CD14-positive monocyte (primary cell): Measurements from ENCODE around the gene TRPM5. TPM values are rescaled to one million over a fixed set of nuclear protein-coding genes. Genes with fewer than 3 reads are reported as not detected.

Experiments
- DNase-seq, 3 donors: peaks; one replicate each; pipeline ENCODE4 v3.0.0-alpha.2; 2011 to 2022
- H2AFZ ChIP-seq: 2 replicates; pipeline ENCODE4 v1.6.0; 2012; ENCODE audit warnings: mild to moderate bottlenecking, low read depth, low read length, inconsistent platforms; ENCODE audit not compliant: insufficient read depth, poor library complexity, severe bottlenecking
- H3K27ac ChIP-seq, 2 donors: 1 replicate in 1 of 2; 2 replicates in 1 of 2; pipeline ENCODE4 v1.5.1; 2012 to 2013; ENCODE audit warnings: low read length in 2 of 2, control low read depth in 1 of 2, inconsistent platforms in 1 of 2, low read depth in 1 of 2, mild to moderate bottlenecking in 1 of 2
- H3K27me3 ChIP-seq, 2 donors: one replicate each; pipeline versions ENCODE4 v1.6.0 to v1.6.1; 2011 to 2013; ENCODE audit warnings: low read length in 2 of 2; ENCODE audit not compliant: control insufficient read depth in 2 of 2, insufficient read depth in 2 of 2
- H3K36me3 ChIP-seq, 2 donors: replicated peaks in 1 of 2; 1 replicate in 1 of 2; 2 replicates in 1 of 2; pipeline versions ENCODE4 v1.5.1 to v1.6.1; 2012 to 2013; ENCODE audit warnings: low read length in 2 of 2, control low read depth in 1 of 2, inconsistent platforms in 1 of 2, mild to moderate bottlenecking in 1 of 2; ENCODE audit not compliant: insufficient read depth in 2 of 2, control insufficient read depth in 1 of 2
- H3K4me1 ChIP-seq, 2 donors: 1 replicate in 1 of 2; 2 replicates in 1 of 2; pipeline versions ENCODE4 v1.5.1 to v1.6.1; 2012 to 2013; ENCODE audit warnings: low read length in 2 of 2, control low read depth in 1 of 2, inconsistent platforms in 1 of 2, mild to moderate bottlenecking in 1 of 2, moderate library complexity in 1 of 2; ENCODE audit not compliant: insufficient read depth in 2 of 2, control insufficient read depth in 1 of 2
- H3K4me2 ChIP-seq: replicated peaks from 2 replicates; pipeline ENCODE3; 2012; ENCODE audit warnings: low read length, moderate library complexity, mild to moderate bottlenecking; ENCODE audit not compliant: poor library complexity, severe bottlenecking; ENCODE audit errors: extremely low read depth
- H3K4me3 ChIP-seq, 3 experiments: fragments of 200-600 bp in 1 of 3; sonication (generic) in 1 of 3; replicated peaks in 1 of 3; 1 replicate in 2 of 3; 2 replicates in 1 of 3; pipeline ENCODE4 v1.5.1; 2011 to 2013; ENCODE audit warnings: low read length in 3 of 3, mild to moderate bottlenecking in 3 of 3, control low read depth in 2 of 3, low read depth in 2 of 3, inconsistent platforms in 1 of 3, moderate library complexity in 1 of 3
- H3K79me2 ChIP-seq: 2 replicates; pipeline ENCODE4 v1.6.0; 2012; ENCODE audit warnings: mild to moderate bottlenecking, control low read depth, inconsistent platforms, low read length, moderate library complexity; ENCODE audit not compliant: insufficient read depth
- H3K9ac ChIP-seq: 2 replicates; pipeline ENCODE4 v1.6.0; 2017; ENCODE audit warnings: low read length, mild to moderate bottlenecking; ENCODE audit not compliant: insufficient read depth, poor library complexity, severe bottlenecking
- H3K9me3 ChIP-seq, 2 donors: replicated peaks in 1 of 2; 1 replicate in 1 of 2; 2 replicates in 1 of 2; pipeline versions ENCODE4 v1.5.1 to v1.6.1; 2012 to 2013; ENCODE audit warnings: low read length in 2 of 2, control low read depth in 1 of 2; ENCODE audit not compliant: control insufficient read depth in 1 of 2, insufficient read depth in 1 of 2
- H4K20me1 ChIP-seq: 2 replicates; pipeline ENCODE4 v1.6.0; 2012; ENCODE audit warnings: mild to moderate bottlenecking, low read length, control low read depth, moderate library complexity; ENCODE audit not compliant: insufficient read depth
- H3K27ac Mint-ChIP-seq, 7 donors: one replicate each; pipeline ENCODE4 v1.8.0; 2020; ENCODE audit warnings: mild to moderate bottlenecking in 7 of 7, mixed read lengths in 7 of 7, moderate library complexity in 6 of 7, inconsistent platforms in 2 of 7
- H3K27me3 Mint-ChIP-seq, 3 donors: one replicate each; pipeline ENCODE4 v1.8.0; 2021 to 2022; ENCODE audit warnings: low read depth in 3 of 3, mild to moderate bottlenecking in 3 of 3, mixed read lengths in 3 of 3, moderate library complexity in 3 of 3, inconsistent platforms in 1 of 3
- H3K36me3 Mint-ChIP-seq, 2 donors: one replicate each; pipeline ENCODE4 v1.8.0; 2020; ENCODE audit warnings: mixed read lengths in 2 of 2, inconsistent platforms in 1 of 2, mild to moderate bottlenecking in 1 of 2
- H3K4me1 Mint-ChIP-seq: one replicate; pipeline ENCODE4 v1.8.0; 2020; ENCODE audit warnings: mild to moderate bottlenecking, mixed read lengths
- H3K4me3 Mint-ChIP-seq, 2 donors: one replicate each; pipeline ENCODE4 v1.8.0; 2020; ENCODE audit warnings: mild to moderate bottlenecking in 2 of 2, mixed read lengths in 2 of 2, moderate library complexity in 1 of 2
- H3K9me3 Mint-ChIP-seq, 7 donors: one replicate each; pipeline ENCODE4 v1.8.0; 2020 to 2022; ENCODE audit warnings: mixed read lengths in 7 of 7, mild to moderate bottlenecking in 6 of 7, moderate library complexity in 6 of 7, inconsistent platforms in 2 of 7
- WGBS: methylation state at CpG from one replicate; pipeline ENCODE4 v1.1.5; 2013; ENCODE audit warnings: missing lambda C conversion rate; ENCODE audit not compliant: insufficient coverage; 5-methylcytosine and 5-hydroxymethylcytosine counted together
- intact Hi-C, 2 donors: fragments of 100-400 bp; cut with micrococcal nuclease; formaldehyde crosslinking; loops; one replicate each; pipeline versions ENCODE4 v1.15.0 to v1.15.1; 2023
- polyA plus RNA-seq, 3 donors: library from polyadenylated mRNA; depleted of rRNA in 1 of 3; unstranded in 2 of 3; stranded (reverse) in 1 of 3; fragments of 300-500 nt in 2 of 3; fragments of >200 nt in 1 of 3; fragmentation: Illumina TruSeq in 2 of 3; gene quantifications; 1 replicate in 2 of 3; 2 replicates in 1 of 3; pipeline ENCODE4 v1.2.3, GENCODE V29; 2012 to 2021
- TF ChIP-seq, protein P1 (sequence below): fragments of 200-600 bp; IDR thresholded peaks from one replicate; pipeline ENCODE4 v1.8.0; 2022; ENCODE audit warnings: antibody characterized with exemption, mild to moderate bottlenecking

TRPM5 gene
- polyA plus RNA-seq, 3 donors: 0.03 TPM; not detected in 2

DNA sequence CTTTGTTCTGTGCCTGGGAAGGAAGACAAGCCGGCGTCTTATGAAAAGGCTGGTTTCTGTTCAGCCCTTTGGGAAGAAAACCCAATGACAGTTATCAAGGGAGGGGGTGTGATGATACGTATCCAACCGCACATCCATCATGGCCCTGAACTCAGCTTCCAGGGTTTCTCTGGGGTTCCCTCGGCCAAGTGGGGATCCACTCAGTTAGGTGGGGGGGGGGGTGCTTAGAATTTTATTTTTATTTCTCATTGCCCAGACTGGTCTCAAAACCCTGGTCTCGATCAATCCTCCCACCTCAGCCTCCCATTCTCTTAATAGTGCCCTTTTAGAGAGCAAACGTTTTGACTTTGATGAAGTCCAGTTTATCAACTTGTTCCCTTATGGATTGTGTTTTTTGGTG lies 26.2 kb upstream of the TRPM5 start:
- H3K9ac ChIP-seq: no peak overlapping the region
- peaks cover 6 to 14% (median 11%) of the 10 kb centered on the region in 3 donors for H3K27me3 Mint-ChIP-seq
- H3K79me2 ChIP-seq: peaks cover 77% of the 10 kb centered on the region
- H3K4me3 Mint-ChIP-seq: no peak overlapping the region
- no peak overlapping the region for H3K4me2 ChIP-seq
- no peak overlapping the region for H3K27ac ChIP-seq
- no peak overlapping the region for H3K4me3 ChIP-seq
- H4K20me1 ChIP-seq: peaks cover 100% of the 10 kb centered on the region
- peaks cover 0 to 3% of the 10 kb centered on the region in 2 donors for H3K36me3 ChIP-seq
- H2AFZ ChIP-seq: no peak overlapping the region
- intact Hi-C loops: no loop called here
- H3K36me3 Mint-ChIP-seq: peaks cover 29 to 36% of the 10 kb centered on the region in 2 donors
- TF ChIP-seq, protein P1, sequence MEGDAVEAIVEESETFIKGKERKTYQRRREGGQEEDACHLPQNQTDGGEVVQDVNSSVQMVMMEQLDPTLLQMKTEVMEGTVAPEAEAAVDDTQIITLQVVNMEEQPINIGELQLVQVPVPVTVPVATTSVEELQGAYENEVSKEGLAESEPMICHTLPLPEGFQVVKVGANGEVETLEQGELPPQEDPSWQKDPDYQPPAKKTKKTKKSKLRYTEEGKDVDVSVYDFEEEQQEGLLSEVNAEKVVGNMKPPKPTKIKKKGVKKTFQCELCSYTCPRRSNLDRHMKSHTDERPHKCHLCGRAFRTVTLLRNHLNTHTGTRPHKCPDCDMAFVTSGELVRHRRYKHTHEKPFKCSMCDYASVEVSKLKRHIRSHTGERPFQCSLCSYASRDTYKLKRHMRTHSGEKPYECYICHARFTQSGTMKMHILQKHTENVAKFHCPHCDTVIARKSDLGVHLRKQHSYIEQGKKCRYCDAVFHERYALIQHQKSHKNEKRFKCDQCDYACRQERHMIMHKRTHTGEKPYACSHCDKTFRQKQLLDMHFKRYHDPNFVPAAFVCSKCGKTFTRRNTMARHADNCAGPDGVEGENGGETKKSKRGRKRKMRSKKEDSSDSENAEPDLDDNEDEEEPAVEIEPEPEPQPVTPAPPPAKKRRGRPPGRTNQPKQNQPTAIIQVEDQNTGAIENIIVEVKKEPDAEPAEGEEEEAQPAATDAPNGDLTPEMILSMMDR: no peak
- 82% methylated on average over 2 of the region's 7 CpGs for WGBS
- H3K9me3 Mint-ChIP-seq: peaks cover 0 to 6% (median 3%) of the 10 kb centered on the region in 7 donors
- H3K27ac Mint-ChIP-seq: peak overlapping the region in 1 of 7 donors; percentile 13
- peaks cover 33 to 42% of the 10 kb centered on the region in 2 donors for H3K4me1 ChIP-seq
- no peak for DNase-seq
- peaks cover 53% of the 10 kb centered on the region for H3K4me1 Mint-ChIP-seq
- no peaks in the 10 kb centered on the region for H3K27me3 ChIP-seq
- H3K9me3 ChIP-seq: no peaks in the 10 kb centered on the region

GRCh38 chr11:2468363-2469235 lies 24.3 kb upstream of the TRPM5 start:
- DNase-seq: no peak
- Mint-ChIP-seq H3K36me3 (peaks cover 25 to 27% of the 10 kb centered on the region in 2 donors), H3K27ac (peak overlapping the region in 4 of 7 donors; percentile 3 to 59 (median 34)), H3K4me3 (no peak overlapping the region), H3K9me3 (peaks cover 0 to 6% (median 3%) of the 10 kb centered on the region in 7 donors), H3K4me1 (peaks cover 41% of the 10 kb centered on the region), H3K27me3 (peaks cover 3 to 14% (median 13%) of the 10 kb centered on the region in 3 donors)
- Histone ChIP-seq H3K36me3 (peaks cover 0 to 2% of the 10 kb centered on the region in 2 donors), H3K27me3 (no peaks in the 10 kb centered on the region), H3K4me2 (no peak overlapping the region), H3K4me1 (peaks cover 33 to 34% of the 10 kb centered on the region in 2 donors), H3K9me3 (no peaks in the 10 kb centered on the region), H4K20me1 (peaks cover 100% of the 10 kb centered on the region), H3K4me3 (no peak overlapping the region), H2AFZ (no peak overlapping the region), H3K27ac (peak overlapping the region in 1 of 2 donors; percentile 16), H3K9ac (no peak overlapping the region), H3K79me2 (peaks cover 72% of the 10 kb centered on the region)
- 52% methylated on average over 13 of the region's 21 CpGs for WGBS
- intact Hi-C loops: loop anchor here in 1 of 2 donors (5.0 kb wide), 1 partner anchor 44 kb away; no protein-coding TSS in a partner anchor
- TF ChIP-seq, protein P1: no peak
